HG02943 (cell line): ENCODE data around the gene MED10.

Experiments used
- ATAC-seq: cut with Tn5 transposase; IDR thresholded peaks from one replicate; pipeline ENCODE4 v1.9.1; 2021; ENCODE audit warnings: mild to moderate bottlenecking, low read depth, moderate library complexity; ENCODE audit not compliant: unreplicated experiment

Gene MED10

GRCh38 chr5:6353602-6354302 lies 24.6 kb downstream of the MED10 start:
- no peak for ATAC-seq

GRCh38 chr5:6350277-6351090 lies 27.9 kb downstream of the MED10 start:
- ATAC-seq: no peak

- no peak for ATAC-seq
Measured at GRCh38 chr5:6349387-6349786, 29.0 kb downstream of the MED10 start.

GRCh38 chr5:6348476-6349000 lies 29.8 kb downstream of the MED10 start:
- ATAC-seq: no peak

DNA sequence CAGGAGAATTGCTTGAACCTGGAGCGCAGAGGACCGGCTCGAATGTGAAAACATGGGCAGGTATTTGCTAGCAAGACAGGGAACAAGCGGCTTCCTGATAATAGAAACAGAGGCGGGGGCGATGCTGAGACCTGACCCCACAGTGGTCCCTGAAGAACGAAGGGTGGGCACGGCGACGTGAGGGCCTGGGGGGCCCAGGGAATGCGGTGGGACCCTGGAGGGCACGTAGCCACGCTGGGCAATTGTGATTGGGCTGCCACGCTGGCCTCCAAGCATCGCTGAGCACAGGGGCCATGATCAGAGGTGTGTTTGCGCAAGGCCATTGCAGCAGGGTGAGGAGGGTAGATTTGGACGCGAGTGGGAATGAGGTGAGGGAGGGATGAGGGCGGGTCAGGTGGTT lies 30.7 kb downstream of the MED10 start:
- ATAC-seq: no peak

DNA sequence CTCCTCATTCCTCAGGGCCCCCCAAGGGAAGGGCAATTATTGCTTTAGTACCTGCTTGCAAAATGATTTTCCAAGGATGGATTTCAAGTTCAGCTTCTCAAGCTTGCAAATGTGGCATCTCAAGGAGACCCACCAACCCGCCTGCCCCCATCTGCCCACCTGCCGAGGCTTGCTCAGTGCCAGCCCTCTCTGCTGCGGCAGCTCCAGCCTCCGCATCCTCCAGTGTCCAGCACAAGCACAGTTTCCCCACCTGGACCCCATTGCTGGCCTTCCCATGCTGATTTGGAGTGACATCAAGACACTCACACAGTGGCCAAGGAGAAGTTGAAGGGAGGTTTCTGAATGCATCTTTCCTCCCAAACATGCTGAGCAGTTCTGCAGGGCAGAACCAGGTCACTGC lies 31.2 kb downstream of the MED10 start:
- ATAC-seq: no peak

DNA sequence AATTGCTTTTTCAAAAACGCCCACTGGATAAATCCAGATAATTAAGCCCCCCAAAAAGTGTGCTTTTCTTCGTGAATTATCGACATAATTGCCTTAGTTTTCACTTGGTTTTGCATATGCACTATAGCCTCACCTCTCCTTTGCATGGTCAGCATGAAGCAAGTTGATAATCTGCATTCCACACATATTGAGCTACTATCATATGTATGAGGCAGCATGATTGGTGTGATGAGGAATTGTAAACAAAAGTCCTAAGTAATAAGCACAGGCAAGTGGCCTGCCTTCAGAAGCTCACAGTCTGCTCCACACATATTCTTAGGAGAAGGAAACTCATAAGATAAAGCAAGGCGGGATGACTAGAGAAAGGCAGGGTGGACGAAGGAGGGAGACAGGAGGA lies 33.8 kb downstream of the MED10 start:
- ATAC-seq: no peak

DNA sequence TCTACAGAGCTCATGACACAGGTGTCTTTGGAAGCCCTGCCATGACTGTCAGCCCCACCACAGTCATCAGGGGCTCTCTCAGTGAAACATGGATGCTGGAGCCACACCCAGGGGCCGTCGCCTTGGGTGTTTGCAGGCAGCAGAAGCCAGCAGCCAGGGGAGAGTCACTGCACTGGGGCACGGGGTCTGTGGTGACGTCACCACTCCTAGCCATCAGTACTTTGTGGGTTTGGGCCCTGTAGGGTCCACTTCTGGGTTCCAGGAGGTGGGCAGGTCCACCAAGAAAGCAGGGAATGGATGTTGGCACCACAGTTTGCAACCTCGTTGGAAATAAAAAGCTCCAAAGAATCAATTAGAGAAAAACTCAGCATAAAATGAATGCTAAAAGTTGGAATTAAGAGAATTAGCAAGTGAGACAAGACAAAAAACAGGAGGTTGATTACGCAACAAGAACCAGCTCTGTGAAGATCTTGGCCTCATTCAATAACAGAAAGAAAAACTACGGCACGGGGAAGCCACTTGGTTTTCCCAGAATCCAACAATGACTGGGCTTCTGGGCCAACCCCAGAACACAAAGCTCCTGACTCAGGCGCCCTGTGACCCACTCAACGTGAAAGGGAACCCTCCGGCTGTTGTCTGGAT lies 34.3 kb downstream of the MED10 start:
- ATAC-seq: no peak

DNA sequence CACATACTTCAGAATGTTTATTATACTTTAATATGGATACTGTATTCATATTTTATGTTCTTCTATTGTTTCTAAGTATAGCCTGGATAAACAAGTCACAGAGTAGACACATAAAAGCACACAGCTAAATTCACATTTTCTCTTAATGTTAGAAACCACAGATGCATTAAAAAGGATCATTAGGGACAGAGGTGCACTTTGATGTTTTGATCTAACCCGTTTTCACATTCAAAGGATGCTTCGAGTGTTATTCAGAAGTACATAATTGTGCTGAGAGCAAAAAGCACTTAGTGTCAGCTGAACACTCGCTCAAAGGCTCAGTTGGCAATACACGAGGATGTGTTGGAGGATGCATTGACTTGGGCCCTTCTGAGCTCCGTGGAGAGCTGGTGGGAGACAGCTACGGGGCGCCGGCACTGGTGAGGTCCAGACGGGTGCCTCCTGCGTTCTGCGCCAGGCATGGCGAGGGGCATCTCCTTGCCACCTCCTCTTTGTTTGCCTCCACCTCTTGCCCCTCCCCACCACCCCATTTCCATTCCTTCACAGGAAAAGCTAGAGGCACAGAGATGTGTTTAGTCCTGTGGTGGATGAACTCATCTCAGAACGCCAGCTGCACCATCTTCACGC lies 35.5 kb downstream of the MED10 start:
- ATAC-seq: no peak

DNA sequence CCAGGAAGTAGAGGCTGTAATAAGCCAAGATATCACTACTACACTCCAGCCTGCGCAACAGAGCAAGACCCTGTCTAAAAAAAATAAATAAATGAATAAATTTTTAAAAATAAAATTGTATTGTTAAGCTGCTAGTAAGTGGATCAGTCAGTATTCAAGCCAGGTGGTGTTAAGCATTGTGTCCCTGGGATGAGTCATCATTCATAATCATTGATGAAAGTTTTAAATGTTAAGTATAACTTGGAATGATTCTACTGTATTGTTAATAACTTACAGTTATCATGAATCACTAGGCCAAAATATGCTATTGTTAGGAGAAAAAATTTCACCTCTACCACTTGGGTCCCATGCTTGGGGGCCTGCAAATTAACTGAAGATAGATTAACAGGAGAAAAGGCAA lies 38.2 kb downstream of the MED10 start:
- ATAC-seq: no peak

DNA sequence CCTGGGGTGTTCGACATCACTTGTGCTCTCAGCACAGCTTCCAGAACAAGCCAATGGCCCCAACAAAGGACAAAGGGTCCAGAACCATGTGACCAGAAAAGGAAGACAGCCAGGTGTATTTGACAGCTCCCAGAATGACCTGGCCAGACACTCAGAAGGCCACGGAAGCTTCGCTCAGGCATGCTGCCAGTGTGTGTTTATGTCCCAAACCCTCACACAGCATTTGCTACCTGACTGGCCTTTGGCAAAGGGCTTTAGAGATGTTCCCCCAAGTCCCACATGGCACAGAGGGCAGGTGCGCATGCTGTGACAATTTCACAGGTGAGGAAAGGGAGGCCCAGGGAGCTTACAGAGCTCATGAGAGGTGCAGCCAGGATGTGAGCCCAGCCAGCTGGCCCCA lies 39.5 kb downstream of the MED10 start:
- no peak for ATAC-seq

GRCh38 chr5:6338135-6338534 lies 40.2 kb downstream of the MED10 start:
- ATAC-seq: no peak

DNA sequence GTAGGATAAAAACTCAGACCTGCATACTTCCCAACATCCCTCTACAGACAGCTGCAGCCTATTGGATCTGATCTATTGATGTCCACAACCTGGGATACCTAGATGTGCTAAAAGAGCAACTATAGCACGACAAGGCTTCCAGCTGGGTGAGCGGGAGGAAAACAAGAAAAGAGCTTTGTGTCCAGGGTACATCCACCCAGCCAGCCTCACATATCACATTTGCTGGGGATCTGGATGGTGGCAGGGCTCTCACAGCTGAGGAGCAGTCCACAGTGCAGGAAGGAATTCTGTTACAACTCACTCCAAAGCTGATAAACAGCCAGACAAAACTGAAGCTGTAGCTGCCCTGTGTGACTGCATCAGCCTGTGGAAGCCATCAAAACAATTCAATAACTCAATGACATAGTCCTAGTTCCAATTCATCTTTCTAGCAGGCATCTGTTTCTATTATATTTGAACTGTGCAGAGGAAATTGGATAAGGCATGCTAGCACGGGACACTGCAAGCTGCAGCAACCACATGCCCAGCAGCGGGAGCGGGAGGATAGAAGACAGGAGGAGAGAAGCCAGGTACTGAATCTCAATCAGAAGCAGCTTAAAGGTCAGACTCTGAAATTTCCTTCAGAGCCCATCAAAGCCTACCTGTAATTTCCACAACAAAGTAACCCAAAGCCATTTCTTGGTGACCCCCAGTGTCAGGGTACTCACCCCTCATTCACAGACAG lies 45.0 kb downstream of the MED10 start:
- ATAC-seq: no peak

DNA sequence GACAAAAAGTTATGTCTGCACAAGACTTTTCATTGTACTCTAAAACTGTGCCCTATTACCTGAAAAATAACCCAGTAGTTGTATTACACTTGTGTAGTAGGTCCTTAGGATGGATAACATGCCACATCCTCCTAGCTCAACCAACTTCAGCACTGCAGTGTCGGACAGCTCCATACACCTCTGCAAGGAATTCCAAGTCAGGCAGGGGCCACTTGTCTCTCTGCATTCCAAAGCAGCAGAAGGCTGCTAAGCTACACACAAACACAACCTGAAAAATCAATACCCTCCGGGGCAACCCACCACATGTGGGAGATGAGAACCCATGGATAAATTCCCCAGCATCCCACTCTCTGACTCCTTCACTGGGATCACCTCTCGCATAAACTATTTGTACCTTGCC lies 50.2 kb downstream of the MED10 start:
- ATAC-seq: no peak

GRCh38 chr5:6326776-6327175 lies 51.6 kb downstream of the MED10 start:
- ATAC-seq: no peak

DNA sequence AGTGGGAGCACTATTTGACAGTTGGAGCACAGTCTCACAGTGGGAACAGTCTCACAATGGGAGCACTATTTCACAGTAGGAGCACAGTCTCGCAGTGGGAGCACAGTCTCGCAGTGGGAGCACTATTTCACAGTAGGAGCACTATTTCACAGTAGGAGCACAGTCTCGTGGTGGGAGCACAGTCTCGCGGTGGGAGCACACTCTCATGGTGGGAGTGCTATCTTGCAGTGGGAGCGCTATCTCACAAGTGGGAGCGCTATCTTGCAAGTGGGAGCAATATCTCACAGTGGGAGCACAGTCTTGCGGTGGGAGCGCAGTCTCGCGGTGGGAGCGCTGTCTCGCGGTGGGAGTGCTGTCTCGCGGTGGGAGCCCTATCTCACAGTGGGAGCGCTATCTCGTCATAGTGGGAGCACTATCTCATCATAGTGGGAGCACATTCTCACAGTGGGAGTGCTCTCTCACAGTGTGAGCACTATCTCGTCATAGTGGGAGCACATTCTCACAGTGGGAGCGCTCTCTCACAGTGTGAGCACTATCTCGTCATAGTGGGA lies 56.1 kb downstream of the MED10 start:
- ATAC-seq: no peak
